ENCODE measurements around the gene CRTC3. TPM values are rescaled to one million over a fixed set of nuclear protein-coding genes. Genes with fewer than 3 reads are reported as not detected.

CRTC3 gene
- total RNA-seq, 2 experiments from 2014 or later: 5.6 to 14.7 TPM

- Histone ChIP-seq H4K20me1 (ENCODE audit: insufficient read depth, low read length) (no peaks in the 10 kb centered on the region), H2AFZ (ENCODE audit: low read length) (no peak overlapping the region), H3K4me1 (ENCODE audit: insufficient read depth, low read length, poor library complexity, severe bottlenecking) (peaks cover 18% of the 10 kb centered on the region), H3K9me3 (ENCODE audit: low read length) (no peaks in the 10 kb centered on the region), H3K27ac (ENCODE audit: low read depth, low read length, poor library complexity, severe bottlenecking) (no peak overlapping the region), H3K9me2 (ENCODE audit: insufficient read depth, low read length) (no peaks in the 10 kb centered on the region), H3K79me2 (ENCODE audit: insufficient read depth, low read depth, low read length) (no peaks in the 10 kb centered on the region), H3K36me3 (ENCODE audit: insufficient read depth, low read length) (no peaks in the 10 kb centered on the region), H3K4me3 (ENCODE audit: low read depth, low read length, poor library complexity, severe bottlenecking) (no peak overlapping the region), H3K4me2 (ENCODE audit: low read length) (no peak overlapping the region)
- POLR2A ChIA-PET: no interaction called here
- CTCF ChIA-PET (ENCODE audit: unreplicated experiment): no interaction called here
- intact Hi-C loops (cut with micrococcal nuclease; ENCODE audit: unreplicated experiment): no loop called here
- no peak for DNase-seq (ENCODE audit: low spot score)
- no TSS peak for BruUV-seq (replicated peaks)
- TF ChIP-seq EZH2phosphoT487 (IDR thresholded peaks at IDR 0.05; ENCODE audit: borderline replicate concordance, low read depth, low read length): no peak
- no peak for TF ChIP-seq CTCF (conservative IDR thresholded peaks at IDR 0.05; ENCODE audit: low read length)
These were observed 50.4 kb downstream of the CRTC3 start for GRCh38 chr15:90580099-90580498.

GRCh38 chr15:90580541-90580940 lies 50.8 kb downstream of the CRTC3 start:
- ChIA-PET CTCF (ENCODE audit: unreplicated experiment) (no interaction called here), POLR2A (no interaction called here)
- Histone ChIP-seq H3K4me1 (ENCODE audit: insufficient read depth, low read length, poor library complexity, severe bottlenecking) (peaks cover 18% of the 10 kb centered on the region), H3K27ac (ENCODE audit: low read depth, low read length, poor library complexity, severe bottlenecking) (no peak overlapping the region), H4K20me1 (ENCODE audit: insufficient read depth, low read length) (no peaks in the 10 kb centered on the region), H3K79me2 (ENCODE audit: insufficient read depth, low read depth, low read length) (no peaks in the 10 kb centered on the region), H3K4me2 (ENCODE audit: low read length) (no peak overlapping the region), H3K4me3 (ENCODE audit: low read depth, low read length, poor library complexity, severe bottlenecking) (no peak overlapping the region), H3K36me3 (ENCODE audit: insufficient read depth, low read length) (no peaks in the 10 kb centered on the region), H3K9me3 (ENCODE audit: low read length) (no peaks in the 10 kb centered on the region), H2AFZ (ENCODE audit: low read length) (no peak overlapping the region), H3K9me2 (ENCODE audit: insufficient read depth, low read length) (no peaks in the 10 kb centered on the region)
- no peak for DNase-seq (ENCODE audit: low spot score)
- TF ChIP-seq EZH2phosphoT487 (IDR thresholded peaks at IDR 0.05; ENCODE audit: borderline replicate concordance, low read depth, low read length): no peak
- TF ChIP-seq CTCF (conservative IDR thresholded peaks at IDR 0.05; ENCODE audit: low read length): no peak
- intact Hi-C loops (cut with micrococcal nuclease; ENCODE audit: unreplicated experiment): no loop called here
- BruUV-seq (replicated peaks): no TSS peak

GRCh38 chr15:90580946-90581345 lies 51.2 kb downstream of the CRTC3 start:
- ChIA-PET POLR2A (no interaction called here), CTCF (ENCODE audit: unreplicated experiment) (no interaction called here)
- Histone ChIP-seq H3K9me2 (ENCODE audit: insufficient read depth, low read length) (no peaks in the 10 kb centered on the region), H2AFZ (ENCODE audit: low read length) (no peak overlapping the region), H4K20me1 (ENCODE audit: insufficient read depth, low read length) (no peaks in the 10 kb centered on the region), H3K4me3 (ENCODE audit: low read depth, low read length, poor library complexity, severe bottlenecking) (no peak overlapping the region), H3K79me2 (ENCODE audit: insufficient read depth, low read depth, low read length) (no peaks in the 10 kb centered on the region), H3K27ac (ENCODE audit: low read depth, low read length, poor library complexity, severe bottlenecking) (no peak overlapping the region), H3K36me3 (ENCODE audit: insufficient read depth, low read length) (no peaks in the 10 kb centered on the region), H3K4me1 (ENCODE audit: insufficient read depth, low read length, poor library complexity, severe bottlenecking) (peaks cover 18% of the 10 kb centered on the region), H3K9me3 (ENCODE audit: low read length) (no peaks in the 10 kb centered on the region), H3K4me2 (ENCODE audit: low read length) (no peak overlapping the region)
- no peak for DNase-seq (ENCODE audit: low spot score)
- BruUV-seq (replicated peaks): no TSS peak
- intact Hi-C loops (cut with micrococcal nuclease; ENCODE audit: unreplicated experiment): no loop called here
- TF ChIP-seq EZH2phosphoT487 (IDR thresholded peaks at IDR 0.05; ENCODE audit: borderline replicate concordance, low read depth, low read length) (no peak), CTCF (conservative IDR thresholded peaks at IDR 0.05; ENCODE audit: low read length) (no peak)

Data from OCI-LY7 (cell line).